ENCODE results near the gene GNAI1.

GNAI1 gene

DNA sequence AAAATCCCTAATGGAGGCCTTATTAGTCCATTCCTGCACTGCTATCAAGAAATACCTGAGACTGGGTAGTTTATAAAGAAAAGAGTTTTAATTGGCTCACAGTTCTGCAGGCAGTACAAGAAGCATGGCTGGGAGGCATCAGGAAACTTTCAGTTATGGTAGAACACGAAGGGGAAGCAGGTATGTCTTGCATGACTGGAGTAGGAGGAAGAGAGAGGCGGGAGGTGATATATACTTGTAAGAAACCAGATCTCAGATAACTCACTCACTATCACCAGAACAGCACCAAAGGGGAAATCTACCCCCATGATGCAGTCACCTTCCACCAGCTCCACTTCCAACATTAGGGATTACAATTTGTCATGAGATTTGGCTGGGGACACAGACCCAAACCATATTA lies 35.8 kb downstream of the GNAI1 start:
- Histone ChIP-seq H3K36me3 (ENCODE audit: control insufficient read depth in 1 of 2, insufficient read depth in 2 of 2, low read length in 2 of 2) (no peaks in the 10 kb centered on the region), H3K27ac (ENCODE audit: low read length) (no peak overlapping the region), H3K9me3 (ENCODE audit: control insufficient read depth in 1 of 2, low read length in 2 of 2) (no peaks in the 10 kb centered on the region), H3K27me3 (ENCODE audit: low read depth, low read length) (no peaks in the 10 kb centered on the region), H3K4me1 (ENCODE audit: control insufficient read depth in 1 of 2, insufficient read depth in 2 of 2, low read length in 2 of 2) (no peaks in the 10 kb centered on the region), H3K4me3 (ENCODE audit: low read depth in 1 of 2, low read length in 2 of 2) (no peak overlapping the region)

- Histone ChIP-seq H3K4me3 (ENCODE audit: low read depth in 1 of 2, low read length in 2 of 2) (no peak overlapping the region), H3K9me3 (ENCODE audit: control insufficient read depth in 1 of 2, low read length in 2 of 2) (no peaks in the 10 kb centered on the region), H3K36me3 (ENCODE audit: control insufficient read depth in 1 of 2, insufficient read depth in 2 of 2, low read length in 2 of 2) (no peaks in the 10 kb centered on the region), H3K27me3 (ENCODE audit: low read depth, low read length) (no peaks in the 10 kb centered on the region), H3K4me1 (ENCODE audit: control insufficient read depth in 1 of 2, insufficient read depth in 2 of 2, low read length in 2 of 2) (no peaks in the 10 kb centered on the region), H3K27ac (ENCODE audit: low read length) (no peak overlapping the region)
Observed at GRCh38 chr7:80172387-80172786, 37.8 kb downstream of the GNAI1 start.

DNA sequence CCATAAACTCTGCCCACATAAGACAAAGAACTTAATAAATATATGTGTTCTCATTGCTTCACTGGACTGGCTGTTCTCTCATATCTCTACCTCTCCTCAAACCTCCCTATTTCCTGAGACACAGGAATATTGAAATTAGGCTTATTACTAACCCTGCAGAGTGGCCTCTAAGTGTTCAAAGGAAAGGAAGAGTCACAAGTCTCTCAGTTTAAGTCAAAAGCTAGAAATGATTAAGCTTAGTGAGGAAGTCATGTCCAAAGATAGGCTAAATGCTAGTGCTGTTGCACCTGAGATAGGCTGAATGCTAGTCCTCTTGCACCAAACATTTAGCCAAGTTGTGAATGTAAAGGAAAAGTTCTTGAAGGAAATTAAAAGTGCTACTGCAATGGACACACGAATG lies 41.1 kb downstream of the GNAI1 start:
- Histone ChIP-seq H3K36me3 (ENCODE audit: control insufficient read depth in 1 of 2, insufficient read depth in 2 of 2, low read length in 2 of 2) (no peaks in the 10 kb centered on the region), H3K4me3 (ENCODE audit: low read depth in 1 of 2, low read length in 2 of 2) (no peak overlapping the region), H3K4me1 (ENCODE audit: control insufficient read depth in 1 of 2, insufficient read depth in 2 of 2, low read length in 2 of 2) (no peaks in the 10 kb centered on the region), H3K27me3 (ENCODE audit: low read depth, low read length) (no peaks in the 10 kb centered on the region), H3K27ac (ENCODE audit: low read length) (no peak overlapping the region), H3K9me3 (ENCODE audit: control insufficient read depth in 1 of 2, low read length in 2 of 2) (no peaks in the 10 kb centered on the region)

DNA sequence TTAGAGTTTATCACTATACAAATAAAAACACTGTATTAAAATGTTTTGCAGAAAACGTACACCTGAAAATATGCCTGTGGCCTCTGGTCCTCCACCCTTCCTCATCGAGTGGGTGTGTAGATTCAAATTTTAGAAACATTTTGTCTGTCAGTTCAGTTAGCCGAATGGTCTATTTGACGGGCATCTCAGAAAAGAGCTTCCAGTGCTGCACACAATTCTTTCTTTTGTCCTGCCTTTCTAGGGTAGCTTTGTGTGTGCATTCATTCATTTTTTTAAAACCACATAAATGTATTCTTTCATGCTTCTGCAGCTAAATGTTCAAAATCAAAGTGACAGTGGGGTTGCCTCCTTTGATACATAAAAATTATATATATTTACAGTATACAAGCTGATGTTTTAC lies 46.8 kb downstream of the GNAI1 start:
- H3K27ac ChIP-seq (ENCODE audit: low read length) = no peak overlapping the region
- no peaks in the 10 kb centered on the region for H3K36me3 ChIP-seq (ENCODE audit: control insufficient read depth in 1 of 2, insufficient read depth in 2 of 2, low read length in 2 of 2)
- H3K27me3 ChIP-seq (ENCODE audit: low read depth, low read length) = no peaks in the 10 kb centered on the region
- H3K4me3 ChIP-seq (ENCODE audit: low read depth in 1 of 2, low read length in 2 of 2) = no peak overlapping the region
- H3K9me3 ChIP-seq (ENCODE audit: control insufficient read depth in 1 of 2, low read length in 2 of 2) = no peaks in the 10 kb centered on the region
- H3K4me1 ChIP-seq (ENCODE audit: control insufficient read depth in 1 of 2, insufficient read depth in 2 of 2, low read length in 2 of 2) = peaks cover 0 to under 1% of the 10 kb centered on the region in 2 donors

DNA sequence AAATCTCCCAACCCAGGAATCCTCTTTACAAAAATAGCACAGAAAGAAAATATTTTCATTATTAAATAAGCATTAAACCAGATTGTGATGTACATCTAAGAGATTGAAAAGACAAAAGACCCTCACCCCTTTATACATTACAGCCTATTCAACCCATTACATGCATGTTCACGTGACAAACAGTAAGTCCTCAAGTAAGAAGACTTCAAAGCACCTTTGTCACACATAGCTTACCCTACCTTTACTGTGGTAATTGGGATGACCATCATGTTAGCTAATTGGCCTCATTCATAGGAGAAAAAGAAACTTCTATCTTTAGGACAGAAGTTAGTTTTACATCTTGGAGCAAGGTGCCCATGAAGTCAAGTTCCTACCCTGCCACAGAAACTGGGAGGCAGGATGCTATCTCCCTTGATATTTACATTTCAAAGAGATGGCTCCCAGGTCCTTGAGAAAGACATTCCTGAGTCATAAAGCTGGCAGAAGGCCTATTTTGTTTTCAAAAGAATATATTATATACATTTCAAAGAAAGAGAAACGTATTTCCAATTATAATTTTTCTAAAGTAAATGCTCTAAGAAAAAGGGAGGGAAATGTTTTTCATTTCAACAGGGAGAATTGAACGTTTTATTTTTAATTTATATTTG lies 48.1 kb downstream of the GNAI1 start:
- no peak overlapping the region for H3K27ac ChIP-seq (ENCODE audit: low read length)
- no peaks in the 10 kb centered on the region for H3K36me3 ChIP-seq (ENCODE audit: control insufficient read depth in 1 of 2, insufficient read depth in 2 of 2, low read length in 2 of 2)
- no peak overlapping the region for H3K4me3 ChIP-seq (ENCODE audit: low read depth in 1 of 2, low read length in 2 of 2)
- no peaks in the 10 kb centered on the region for H3K9me3 ChIP-seq (ENCODE audit: control insufficient read depth in 1 of 2, low read length in 2 of 2)
- peaks cover 0 to 11% of the 10 kb centered on the region in 2 donors for H3K4me1 ChIP-seq (ENCODE audit: control insufficient read depth in 1 of 2, insufficient read depth in 2 of 2, low read length in 2 of 2)
- no peaks in the 10 kb centered on the region for H3K27me3 ChIP-seq (ENCODE audit: low read depth, low read length)

DNA sequence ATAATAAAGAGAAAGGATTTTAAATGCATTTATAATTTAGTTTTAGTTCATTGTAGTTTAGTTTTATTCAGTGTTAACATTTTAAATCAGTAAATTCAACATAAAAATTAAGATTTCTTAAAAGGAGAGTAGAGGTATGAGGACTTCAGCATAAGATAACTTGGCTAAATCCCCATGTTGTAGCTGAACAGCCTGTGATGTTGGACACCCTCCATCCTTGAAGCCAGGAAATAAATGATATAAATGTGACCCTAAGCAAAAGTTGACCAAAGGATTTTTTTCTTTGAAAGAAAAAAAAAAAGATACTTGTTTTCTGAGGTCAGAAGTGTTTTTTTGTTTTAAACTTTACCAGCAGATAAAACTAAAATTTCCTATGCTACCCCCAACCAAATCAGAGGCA lies 48.7 kb downstream of the GNAI1 start:
- Histone ChIP-seq H3K4me1 (ENCODE audit: control insufficient read depth in 1 of 2, insufficient read depth in 2 of 2, low read length in 2 of 2) (peaks cover 0 to 11% of the 10 kb centered on the region in 2 donors), H3K27ac (ENCODE audit: low read length) (no peak overlapping the region), H3K27me3 (ENCODE audit: low read depth, low read length) (no peaks in the 10 kb centered on the region), H3K4me3 (ENCODE audit: low read depth in 1 of 2, low read length in 2 of 2) (no peak overlapping the region), H3K36me3 (ENCODE audit: control insufficient read depth in 1 of 2, insufficient read depth in 2 of 2, low read length in 2 of 2) (no peaks in the 10 kb centered on the region), H3K9me3 (ENCODE audit: control insufficient read depth in 1 of 2, low read length in 2 of 2) (no peaks in the 10 kb centered on the region)

DNA sequence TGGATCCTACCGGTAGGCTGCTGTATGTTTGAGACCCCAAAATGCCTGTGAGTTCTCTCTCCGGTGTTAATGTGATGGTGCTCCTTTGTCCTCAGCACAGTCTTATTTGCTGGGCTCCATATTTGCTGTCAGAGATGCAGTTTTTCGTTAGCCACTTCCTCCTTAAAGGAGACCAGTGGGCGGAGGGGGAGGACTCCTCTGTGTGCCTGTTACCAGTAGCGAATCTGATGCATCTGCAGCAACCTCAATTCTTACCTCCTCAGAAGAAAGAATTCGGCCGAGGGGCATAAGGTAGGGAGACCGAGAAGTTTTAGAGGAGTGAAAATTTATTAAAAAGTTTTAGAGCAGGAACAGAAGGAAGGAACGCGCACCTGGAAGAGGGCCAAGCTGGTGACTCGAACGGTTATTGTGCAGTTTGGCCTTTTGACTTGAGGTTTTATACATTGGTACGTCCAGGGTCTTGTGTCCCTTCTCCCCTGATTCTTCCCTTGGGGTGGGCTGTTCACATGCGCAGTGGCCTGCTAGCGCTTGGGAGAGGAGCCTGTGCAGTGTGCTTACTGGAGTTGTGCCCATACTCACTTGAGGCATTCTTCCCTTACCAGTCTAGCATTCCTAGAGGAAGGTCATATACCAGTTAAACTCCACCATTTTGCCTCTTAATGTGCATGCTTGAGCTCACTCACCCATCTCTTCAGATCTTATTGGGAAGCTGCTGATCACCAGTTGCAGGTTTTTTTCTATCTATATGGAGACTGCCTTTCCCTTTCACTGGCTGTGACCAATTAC lies 49.5 kb downstream of the GNAI1 start:
- no peaks in the 10 kb centered on the region for H3K27me3 ChIP-seq (ENCODE audit: low read depth, low read length)
- H3K9me3 ChIP-seq (ENCODE audit: control insufficient read depth in 1 of 2, low read length in 2 of 2) = no peaks in the 10 kb centered on the region
- H3K27ac ChIP-seq (ENCODE audit: low read length) = no peak overlapping the region
- peaks cover 0 to 11% of the 10 kb centered on the region in 2 donors for H3K4me1 ChIP-seq (ENCODE audit: control insufficient read depth in 1 of 2, insufficient read depth in 2 of 2, low read length in 2 of 2)
- H3K4me3 ChIP-seq (ENCODE audit: low read depth in 1 of 2, low read length in 2 of 2) = no peak overlapping the region
- no peaks in the 10 kb centered on the region for H3K36me3 ChIP-seq (ENCODE audit: control insufficient read depth in 1 of 2, insufficient read depth in 2 of 2, low read length in 2 of 2)

DNA sequence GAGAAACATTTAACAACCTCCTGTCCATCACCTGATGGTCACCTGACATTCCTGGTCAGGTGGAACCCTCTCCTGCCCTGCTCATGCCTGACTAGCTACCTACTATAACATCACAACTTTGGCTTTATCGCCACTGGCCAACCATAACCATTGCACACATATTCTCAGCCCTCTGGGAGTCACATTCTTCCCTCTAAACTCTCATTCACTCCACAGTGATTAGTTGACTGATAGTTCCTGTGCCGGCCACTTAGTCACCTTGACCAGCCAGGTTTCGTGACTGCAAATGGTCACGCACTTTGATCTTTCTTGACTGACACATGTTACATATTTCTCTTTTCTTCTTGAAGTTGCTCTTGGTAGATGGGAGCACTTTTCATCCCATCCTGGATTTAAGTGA lies 50.1 kb downstream of the GNAI1 start:
- Histone ChIP-seq H3K27me3 (ENCODE audit: low read depth, low read length) (no peaks in the 10 kb centered on the region), H3K36me3 (ENCODE audit: control insufficient read depth in 1 of 2, insufficient read depth in 2 of 2, low read length in 2 of 2) (no peaks in the 10 kb centered on the region), H3K9me3 (ENCODE audit: control insufficient read depth in 1 of 2, low read length in 2 of 2) (no peaks in the 10 kb centered on the region), H3K4me3 (ENCODE audit: low read depth in 1 of 2, low read length in 2 of 2) (no peak overlapping the region), H3K27ac (ENCODE audit: low read length) (no peak overlapping the region), H3K4me1 (ENCODE audit: control insufficient read depth in 1 of 2, insufficient read depth in 2 of 2, low read length in 2 of 2) (peaks cover 0 to 11% of the 10 kb centered on the region in 2 donors)

DNA sequence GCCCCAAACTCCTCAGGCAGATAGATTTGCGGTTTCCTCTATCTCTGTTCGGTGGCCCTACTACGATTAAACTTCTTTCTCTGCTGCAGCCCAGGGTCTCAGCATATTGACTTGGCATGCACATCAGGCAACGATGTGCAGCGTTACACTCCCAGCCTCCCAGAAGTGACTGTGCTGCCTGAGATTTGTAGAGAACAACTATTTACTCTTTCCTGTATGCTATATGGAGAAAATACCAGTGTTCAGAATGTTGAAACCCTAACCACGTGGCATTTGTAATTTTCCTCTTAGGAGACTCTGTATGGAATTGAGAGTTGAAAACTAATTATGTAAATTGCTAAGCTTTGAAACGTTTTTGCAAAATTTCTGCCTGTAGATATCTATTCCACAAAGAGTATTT lies 50.9 kb downstream of the GNAI1 start:
- Histone ChIP-seq H3K9me3 (ENCODE audit: control insufficient read depth in 1 of 2, low read length in 2 of 2) (no peaks in the 10 kb centered on the region), H3K27me3 (ENCODE audit: low read depth, low read length) (no peaks in the 10 kb centered on the region), H3K27ac (ENCODE audit: low read length) (no peak overlapping the region), H3K4me3 (ENCODE audit: low read depth in 1 of 2, low read length in 2 of 2) (no peak overlapping the region), H3K4me1 (ENCODE audit: control insufficient read depth in 1 of 2, insufficient read depth in 2 of 2, low read length in 2 of 2) (peaks cover 0 to 11% of the 10 kb centered on the region in 2 donors), H3K36me3 (ENCODE audit: control insufficient read depth in 1 of 2, insufficient read depth in 2 of 2, low read length in 2 of 2) (no peaks in the 10 kb centered on the region)

- H3K4me1 ChIP-seq (ENCODE audit: control insufficient read depth in 1 of 2, insufficient read depth in 2 of 2, low read length in 2 of 2) = peaks cover 0 to 11% of the 10 kb centered on the region in 2 donors
- H3K27me3 ChIP-seq (ENCODE audit: low read depth, low read length) = no peaks in the 10 kb centered on the region
- H3K36me3 ChIP-seq (ENCODE audit: control insufficient read depth in 1 of 2, insufficient read depth in 2 of 2, low read length in 2 of 2) = no peaks in the 10 kb centered on the region
- no peak overlapping the region for H3K27ac ChIP-seq (ENCODE audit: low read length)
- no peaks in the 10 kb centered on the region for H3K9me3 ChIP-seq (ENCODE audit: control insufficient read depth in 1 of 2, low read length in 2 of 2)
- no peak overlapping the region for H3K4me3 ChIP-seq (ENCODE audit: low read depth in 1 of 2, low read length in 2 of 2)
Observed at GRCh38 chr7:80186721-80187120, 52.1 kb downstream of the GNAI1 start.

DNA sequence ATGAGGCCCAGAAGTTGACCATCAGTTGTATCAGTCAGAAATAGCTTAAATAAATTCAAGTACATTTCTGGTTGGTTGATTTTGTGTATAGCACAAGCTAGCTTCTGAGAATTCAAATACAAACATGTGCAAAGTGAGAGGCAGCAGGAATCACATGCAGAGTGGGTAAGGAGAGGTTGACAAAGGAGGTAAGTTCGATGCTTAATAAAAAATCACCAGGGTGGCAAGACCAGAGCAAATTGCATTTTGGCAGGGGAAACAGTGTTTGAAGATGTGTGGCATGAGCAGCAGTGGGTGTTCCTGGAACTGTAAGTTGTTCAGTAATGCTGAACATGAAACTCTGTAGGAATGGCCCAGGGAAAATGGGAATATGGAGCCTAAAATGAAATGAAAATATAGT lies 52.6 kb downstream of the GNAI1 start:
- Histone ChIP-seq H3K9me3 (ENCODE audit: control insufficient read depth in 1 of 2, low read length in 2 of 2) (no peaks in the 10 kb centered on the region), H3K4me1 (ENCODE audit: control insufficient read depth in 1 of 2, insufficient read depth in 2 of 2, low read length in 2 of 2) (peaks cover 0 to 11% of the 10 kb centered on the region in 2 donors), H3K36me3 (ENCODE audit: control insufficient read depth in 1 of 2, insufficient read depth in 2 of 2, low read length in 2 of 2) (no peaks in the 10 kb centered on the region), H3K4me3 (ENCODE audit: low read depth in 1 of 2, low read length in 2 of 2) (no peak overlapping the region), H3K27me3 (ENCODE audit: low read depth, low read length) (no peaks in the 10 kb centered on the region), H3K27ac (ENCODE audit: low read length) (no peak overlapping the region)
